WERI-Rb-1 (cell line): ENCODE data around the gene MAPK12.

Experiments
- DNase-seq: peaks from one replicate; pipeline ENCODE4 v3.0.0-alpha.2; 2020
- H3K27ac ChIP-seq: fragments of 250-450 bp; sonication (Bioruptor Pico); 2 replicates; pipeline ENCODE4 v1.5.1; 2020; ENCODE audit warnings: mild to moderate bottlenecking, moderate library complexity
- H3K27me3 ChIP-seq: fragments of 250-450 bp; sonication (Bioruptor Pico); 2 replicates; pipeline ENCODE4 v1.5.1; 2021; ENCODE audit warnings: mild to moderate bottlenecking, low read depth, moderate library complexity; ENCODE audit not compliant: insufficient read depth, severe bottlenecking
- H3K36me3 ChIP-seq: fragments of 250-450 bp; sonication (Bioruptor Pico); 2 replicates; pipeline ENCODE4 v1.5.1; 2020; ENCODE audit warnings: mild to moderate bottlenecking, moderate library complexity
- H3K4me3 ChIP-seq: 2 replicates; pipeline ENCODE4 v1.5.1; 2011; ENCODE audit warnings: low read depth, mild to moderate bottlenecking, control low read depth, low read length
- H3K9me3 ChIP-seq: fragments of 250-450 bp; sonication (Bioruptor Pico); 2 replicates; pipeline ENCODE4 v1.5.1; 2021; ENCODE audit warnings: mild to moderate bottlenecking, moderate library complexity; ENCODE audit not compliant: severe bottlenecking
- TF ChIP-seq, protein P1 (sequence below): IDR thresholded peaks from 2 replicates; pipeline ENCODE4 v1.5.1; 2011; ENCODE audit warnings: low read depth, mild to moderate bottlenecking, control low read depth, inconsistent platforms, low read length

Gene MAPK12

DNA sequence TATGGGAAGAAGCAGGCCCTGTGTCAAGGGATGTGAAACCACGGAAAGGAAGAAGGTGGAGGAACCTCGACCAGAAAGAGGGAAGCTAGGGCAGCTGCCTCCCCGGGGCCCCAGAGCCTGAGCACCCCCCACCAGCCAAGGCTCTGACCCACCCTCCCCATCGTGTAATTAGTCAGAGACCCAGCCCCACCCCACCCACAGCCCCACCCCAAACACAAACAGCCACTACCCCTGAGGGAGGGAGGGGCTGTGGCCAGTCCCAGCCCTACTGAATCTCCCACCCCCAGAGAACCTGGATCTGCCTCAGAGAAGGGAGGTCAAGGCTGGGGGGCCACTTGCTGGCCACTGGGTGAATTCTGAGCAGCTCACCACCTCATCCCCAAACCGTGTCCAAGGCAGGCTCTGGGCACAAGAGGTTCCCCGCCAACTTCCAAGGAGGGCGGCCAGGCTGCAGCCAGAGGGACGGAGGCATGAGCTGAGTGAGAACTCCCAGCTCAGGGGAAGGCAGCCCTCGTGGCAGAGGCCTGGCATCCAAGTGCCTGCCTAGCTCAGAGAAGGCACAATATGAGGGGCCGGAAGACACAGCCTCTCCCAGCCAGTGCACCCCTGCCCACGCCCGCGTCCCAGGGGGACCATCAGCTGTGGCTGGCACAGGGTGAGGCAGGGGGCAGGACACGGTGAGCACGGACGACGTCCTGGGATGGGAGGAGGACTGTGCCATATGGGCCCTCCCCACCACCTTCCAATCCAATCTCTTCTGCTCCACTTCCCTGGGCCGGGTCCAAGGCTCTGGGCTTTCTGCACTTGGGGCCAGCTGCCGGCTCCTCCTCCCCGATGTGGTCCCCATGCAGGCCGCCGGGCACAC is 43.3 kb upstream of the MAPK12 start:
- no peak for DNase-seq
- H3K4me3 ChIP-seq, result no peak overlapping the region; the same call in 1 of the 2 replicates
- TF ChIP-seq, protein P1, sequence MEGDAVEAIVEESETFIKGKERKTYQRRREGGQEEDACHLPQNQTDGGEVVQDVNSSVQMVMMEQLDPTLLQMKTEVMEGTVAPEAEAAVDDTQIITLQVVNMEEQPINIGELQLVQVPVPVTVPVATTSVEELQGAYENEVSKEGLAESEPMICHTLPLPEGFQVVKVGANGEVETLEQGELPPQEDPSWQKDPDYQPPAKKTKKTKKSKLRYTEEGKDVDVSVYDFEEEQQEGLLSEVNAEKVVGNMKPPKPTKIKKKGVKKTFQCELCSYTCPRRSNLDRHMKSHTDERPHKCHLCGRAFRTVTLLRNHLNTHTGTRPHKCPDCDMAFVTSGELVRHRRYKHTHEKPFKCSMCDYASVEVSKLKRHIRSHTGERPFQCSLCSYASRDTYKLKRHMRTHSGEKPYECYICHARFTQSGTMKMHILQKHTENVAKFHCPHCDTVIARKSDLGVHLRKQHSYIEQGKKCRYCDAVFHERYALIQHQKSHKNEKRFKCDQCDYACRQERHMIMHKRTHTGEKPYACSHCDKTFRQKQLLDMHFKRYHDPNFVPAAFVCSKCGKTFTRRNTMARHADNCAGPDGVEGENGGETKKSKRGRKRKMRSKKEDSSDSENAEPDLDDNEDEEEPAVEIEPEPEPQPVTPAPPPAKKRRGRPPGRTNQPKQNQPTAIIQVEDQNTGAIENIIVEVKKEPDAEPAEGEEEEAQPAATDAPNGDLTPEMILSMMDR, result no peak
- no peaks in the 10 kb centered on the region for H3K9me3 ChIP-seq
- H3K27ac ChIP-seq, result peak overlapping the region; percentile 94
- peaks cover 59% of the 10 kb centered on the region for H3K36me3 ChIP-seq
- H3K27me3 ChIP-seq, result no peaks in the 10 kb centered on the region

DNA sequence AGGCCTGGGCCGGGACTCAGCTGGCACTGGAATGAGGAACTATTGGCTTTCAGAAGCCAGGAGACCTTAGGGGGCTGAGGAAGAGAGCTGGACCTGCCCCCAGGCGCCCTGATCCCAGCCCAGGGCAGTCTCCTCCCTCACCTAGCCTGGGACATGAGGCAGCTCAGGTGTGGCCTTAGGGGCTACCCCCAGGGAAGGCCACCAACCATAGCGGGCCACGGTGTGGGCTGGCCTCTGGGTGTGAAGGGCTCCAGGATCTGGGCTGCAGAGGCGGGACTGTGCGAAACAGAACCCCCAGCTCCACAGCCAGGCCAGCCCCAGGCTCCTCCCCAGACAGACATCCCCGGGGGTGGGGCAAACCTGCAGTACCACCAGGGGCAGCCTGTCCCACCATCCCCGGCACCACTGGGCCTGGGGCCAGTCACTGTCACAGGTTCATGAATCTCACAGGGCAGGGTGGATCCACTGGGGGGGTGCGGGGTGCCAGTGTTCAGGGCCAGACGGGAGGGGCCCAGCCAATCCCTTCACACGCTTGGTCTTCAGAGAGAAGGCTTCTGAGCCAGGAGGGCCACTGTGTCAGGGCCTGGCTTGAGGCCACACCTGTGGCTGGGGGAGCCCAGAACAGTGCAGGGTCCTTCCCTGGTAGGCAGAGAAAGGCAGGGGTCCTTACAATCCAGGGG is 42.5 kb upstream of the MAPK12 start:
- peaks cover 59% of the 10 kb centered on the region for H3K36me3 ChIP-seq
- H3K4me3 ChIP-seq, result no peak overlapping the region
- H3K9me3 ChIP-seq, result no peaks in the 10 kb centered on the region
- peak overlapping the region; percentile 94 for H3K27ac ChIP-seq
- TF ChIP-seq, protein P1, result 0 out of 2 replicates have a peak, but pooled peaks have one; percentile 2
- H3K27me3 ChIP-seq, result no peaks in the 10 kb centered on the region
- DNase-seq, result peak; percentile 33

DNA sequence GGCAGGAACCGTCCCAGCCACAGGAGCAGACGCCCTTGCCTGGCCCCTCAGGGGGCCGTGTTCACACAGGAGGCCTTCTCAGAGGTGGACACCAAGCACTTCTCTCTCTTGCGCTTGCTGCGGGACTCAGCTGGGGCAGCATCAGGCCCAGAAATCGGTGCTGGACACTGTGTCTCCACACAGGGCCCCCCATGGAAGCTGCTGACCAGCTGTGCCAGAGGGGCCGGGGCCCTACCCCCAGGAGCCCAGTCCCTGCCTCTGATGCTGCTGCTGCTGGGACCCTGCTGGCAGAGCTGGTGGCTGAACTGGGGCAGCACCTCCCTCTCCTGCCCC is 42.0 kb upstream of the MAPK12 start:
- Histone ChIP-seq H3K4me3 (no peak overlapping the region), H3K27ac (peak overlapping the region; percentile 54), H3K36me3 (peaks cover 62% of the 10 kb centered on the region), H3K27me3 (no peaks in the 10 kb centered on the region), H3K9me3 (no peaks in the 10 kb centered on the region)
- no peak for DNase-seq
- TF ChIP-seq, protein P1, result no peak

DNA sequence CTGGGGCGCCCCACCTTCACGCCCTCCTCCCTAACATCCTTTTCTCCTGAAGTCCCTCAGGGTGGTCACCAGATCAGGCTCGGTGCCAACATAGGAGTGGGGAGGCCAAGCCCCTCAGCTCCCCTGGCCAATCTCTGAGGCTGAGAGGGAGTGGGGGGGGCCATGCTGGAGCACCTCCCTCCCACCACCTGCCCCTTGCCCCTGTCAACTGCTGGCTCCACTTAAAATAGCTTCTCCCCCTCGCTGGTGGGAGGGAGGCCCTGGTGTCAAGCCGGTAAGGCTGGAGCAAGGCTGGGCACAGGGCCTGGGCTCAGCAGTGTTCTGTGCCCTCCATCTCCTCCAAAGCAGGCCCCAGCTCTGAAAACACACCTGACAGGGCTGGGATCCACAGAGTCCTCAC is 41.1 kb upstream of the MAPK12 start:
- H3K36me3 ChIP-seq, result peaks cover 63% of the 10 kb centered on the region
- H3K27me3 ChIP-seq, result no peaks in the 10 kb centered on the region
- TF ChIP-seq, protein P1, result no peak
- H3K27ac ChIP-seq, result no peak overlapping the region; the same call in 1 of the 2 replicates
- no peaks in the 10 kb centered on the region for H3K9me3 ChIP-seq
- no peak for DNase-seq
- no peak overlapping the region for H3K4me3 ChIP-seq

DNA sequence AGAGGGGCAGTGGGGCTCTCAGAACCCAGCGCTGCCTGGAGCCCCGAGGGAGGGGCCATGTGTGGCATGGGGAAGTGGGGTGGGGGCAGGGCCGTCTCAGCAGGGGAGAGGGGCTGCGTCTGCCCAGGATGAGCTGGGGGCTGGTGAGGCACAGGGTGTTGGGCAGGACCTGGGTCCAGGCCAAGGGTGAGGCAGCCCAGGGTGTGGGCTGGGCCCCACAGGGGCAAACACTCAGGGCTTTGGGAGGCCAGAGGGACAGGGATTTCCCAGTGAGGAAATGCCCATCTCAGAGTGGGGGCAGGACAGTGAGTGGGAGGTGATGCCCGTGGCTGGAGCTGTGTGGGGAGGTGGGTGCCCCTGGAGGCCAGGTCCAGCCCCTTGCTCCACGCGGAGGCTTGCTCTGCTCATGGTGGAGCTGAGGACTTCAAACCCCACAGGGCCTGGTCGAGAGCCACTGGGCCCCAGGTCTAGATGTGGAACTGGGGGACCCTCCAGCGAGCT is 40.6 kb upstream of the MAPK12 start:
- no peak for DNase-seq
- H3K4me3 ChIP-seq, result no peak overlapping the region
- H3K36me3 ChIP-seq, result peaks cover 65% of the 10 kb centered on the region
- no peaks in the 10 kb centered on the region for H3K9me3 ChIP-seq
- TF ChIP-seq, protein P1, result no peak
- H3K27ac ChIP-seq, result no peak overlapping the region
- H3K27me3 ChIP-seq, result no peaks in the 10 kb centered on the region
